Spleen (tissue), 7 donors: ENCODE data around the gene EPC2.

Experiments
- POLR2A ChIP-seq, 3 donors: fragments of 450-650 bp; IDR thresholded peaks; one replicate each; pipeline ENCODE4 v1.5.1; 2017; ENCODE audit warnings: antibody characterized with exemption in 3 of 3, mild to moderate bottlenecking in 1 of 3
- POLR2AphosphoS5 ChIP-seq, 3 donors: sonication (generic); formaldehyde crosslinking; IDR thresholded peaks; one replicate each; pipeline ENCODE4 v1.5.1; 2017; ENCODE audit warnings: antibody characterized with exemption in 3 of 3
- TF ChIP-seq, protein P1 (sequence below), 11 experiments: fragments of 200-600 bp in 7 of 11; fragments of 450-650 bp in 4 of 11; sonication (generic) in 4 of 11; IDR thresholded peaks in 8 of 11; conservative IDR thresholded peaks in 3 of 11; 1 replicate in 7 of 11; 2 replicates in 4 of 11; pipeline versions ENCODE4 v1.4.0 to v1.8.0; 2016 to 2021; ENCODE audit warnings: antibody characterized with exemption in 11 of 11, inconsistent platforms in 4 of 11, mild to moderate bottlenecking in 1 of 11
- donor health status: DM: no; HTN: no; CAD: no; lungs with moderate emphysema.
- donor health status: DM: no; HTN: no; CAD: no.
- donor health status: DM: no; HTN: no; CAD: no.

DNA sequence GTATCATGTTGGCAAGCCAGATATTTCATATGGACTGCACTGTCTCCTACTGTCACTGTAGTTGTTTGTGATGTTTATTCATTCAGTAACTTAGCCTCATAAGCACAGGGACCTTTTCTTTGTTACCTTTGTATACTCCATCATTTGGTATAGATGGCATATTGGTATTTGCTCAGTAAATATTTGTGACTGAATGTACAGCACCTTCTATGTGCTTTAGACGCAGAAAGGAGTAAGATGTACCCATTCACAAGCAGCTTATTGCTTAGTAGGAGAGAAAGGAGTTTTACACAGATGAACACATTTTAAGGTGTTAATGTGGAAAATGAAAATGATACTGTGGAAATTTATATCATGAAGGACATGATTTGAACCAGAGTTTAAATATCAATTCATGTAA lies 12.0 kb downstream of the EPC2 start:
- TF ChIP-seq, protein P1, sequence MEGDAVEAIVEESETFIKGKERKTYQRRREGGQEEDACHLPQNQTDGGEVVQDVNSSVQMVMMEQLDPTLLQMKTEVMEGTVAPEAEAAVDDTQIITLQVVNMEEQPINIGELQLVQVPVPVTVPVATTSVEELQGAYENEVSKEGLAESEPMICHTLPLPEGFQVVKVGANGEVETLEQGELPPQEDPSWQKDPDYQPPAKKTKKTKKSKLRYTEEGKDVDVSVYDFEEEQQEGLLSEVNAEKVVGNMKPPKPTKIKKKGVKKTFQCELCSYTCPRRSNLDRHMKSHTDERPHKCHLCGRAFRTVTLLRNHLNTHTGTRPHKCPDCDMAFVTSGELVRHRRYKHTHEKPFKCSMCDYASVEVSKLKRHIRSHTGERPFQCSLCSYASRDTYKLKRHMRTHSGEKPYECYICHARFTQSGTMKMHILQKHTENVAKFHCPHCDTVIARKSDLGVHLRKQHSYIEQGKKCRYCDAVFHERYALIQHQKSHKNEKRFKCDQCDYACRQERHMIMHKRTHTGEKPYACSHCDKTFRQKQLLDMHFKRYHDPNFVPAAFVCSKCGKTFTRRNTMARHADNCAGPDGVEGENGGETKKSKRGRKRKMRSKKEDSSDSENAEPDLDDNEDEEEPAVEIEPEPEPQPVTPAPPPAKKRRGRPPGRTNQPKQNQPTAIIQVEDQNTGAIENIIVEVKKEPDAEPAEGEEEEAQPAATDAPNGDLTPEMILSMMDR (IDR thresholded peaks at IDR 0.05 in 8 of 11, conservative IDR thresholded peaks at IDR 0.05 in 3 of 11), result no peak
- TF ChIP-seq POLR2AphosphoS5 (IDR thresholded peaks at IDR 0.05) (no peak), POLR2A (IDR thresholded peaks at IDR 0.05) (no peak)
